HG02840 (cell line): Measurements from ENCODE around the gene FOXA2.

Experiments
- ATAC-seq: cut with Tn5 transposase; IDR thresholded peaks from one replicate; pipeline ENCODE4 v1.9.1; 2021; ENCODE audit warnings: mild to moderate bottlenecking, moderate library complexity, moderate number of reproducible peaks; ENCODE audit not compliant: unreplicated experiment, low FRiP score

Gene FOXA2

DNA sequence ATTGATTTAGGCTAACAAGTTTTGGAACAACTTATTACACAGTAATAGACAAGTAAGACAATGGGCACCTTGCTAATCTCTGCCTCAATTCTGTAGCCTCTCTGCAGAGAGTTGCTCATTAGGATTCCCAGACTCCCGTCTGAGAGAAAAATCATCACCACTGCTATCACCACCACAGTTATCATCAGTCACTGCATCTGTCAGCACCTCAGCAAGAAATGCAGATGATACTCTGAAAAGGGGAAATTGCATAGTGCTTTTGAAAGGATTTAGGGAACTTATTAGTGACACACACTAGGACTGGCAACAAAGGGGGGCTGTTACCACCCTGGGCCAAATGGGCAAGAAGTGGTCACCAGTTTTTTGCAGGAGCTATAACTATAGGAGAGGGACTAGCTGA, 39.9 kb downstream of the FOXA2 start:
- no peak for ATAC-seq

DNA sequence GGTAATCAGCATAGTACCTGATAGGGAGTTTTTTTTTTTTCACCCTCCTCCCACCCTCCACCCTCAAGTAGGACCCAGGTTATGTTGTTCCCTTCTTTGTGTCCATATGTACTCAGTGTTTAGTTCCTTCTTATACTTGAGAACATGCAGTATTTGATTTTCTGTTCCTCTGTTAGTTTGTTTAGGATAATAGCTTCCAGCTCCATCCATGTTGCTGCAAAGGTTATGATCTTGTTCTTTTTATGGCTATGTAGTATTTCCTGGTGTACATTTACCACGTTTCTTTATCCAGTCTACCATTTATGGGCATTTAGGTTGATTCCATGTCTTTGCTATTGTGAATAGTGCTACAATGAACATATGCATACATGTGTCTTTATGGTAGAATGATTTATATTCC, 41.9 kb downstream of the FOXA2 start:
- ATAC-seq: no peak

- ATAC-seq: no peak
Observed at GRCh38 chr20:22540832-22541231, 43.5 kb downstream of the FOXA2 start.

GRCh38 chr20:22536956-22537756, 47.2 kb downstream of the FOXA2 start:
- no peak for ATAC-seq

GRCh38 chr20:22536141-22536828, 48.1 kb downstream of the FOXA2 start:
- ATAC-seq: no peak

GRCh38 chr20:22535483-22535882, 48.9 kb downstream of the FOXA2 start:
- ATAC-seq: no peak

DNA sequence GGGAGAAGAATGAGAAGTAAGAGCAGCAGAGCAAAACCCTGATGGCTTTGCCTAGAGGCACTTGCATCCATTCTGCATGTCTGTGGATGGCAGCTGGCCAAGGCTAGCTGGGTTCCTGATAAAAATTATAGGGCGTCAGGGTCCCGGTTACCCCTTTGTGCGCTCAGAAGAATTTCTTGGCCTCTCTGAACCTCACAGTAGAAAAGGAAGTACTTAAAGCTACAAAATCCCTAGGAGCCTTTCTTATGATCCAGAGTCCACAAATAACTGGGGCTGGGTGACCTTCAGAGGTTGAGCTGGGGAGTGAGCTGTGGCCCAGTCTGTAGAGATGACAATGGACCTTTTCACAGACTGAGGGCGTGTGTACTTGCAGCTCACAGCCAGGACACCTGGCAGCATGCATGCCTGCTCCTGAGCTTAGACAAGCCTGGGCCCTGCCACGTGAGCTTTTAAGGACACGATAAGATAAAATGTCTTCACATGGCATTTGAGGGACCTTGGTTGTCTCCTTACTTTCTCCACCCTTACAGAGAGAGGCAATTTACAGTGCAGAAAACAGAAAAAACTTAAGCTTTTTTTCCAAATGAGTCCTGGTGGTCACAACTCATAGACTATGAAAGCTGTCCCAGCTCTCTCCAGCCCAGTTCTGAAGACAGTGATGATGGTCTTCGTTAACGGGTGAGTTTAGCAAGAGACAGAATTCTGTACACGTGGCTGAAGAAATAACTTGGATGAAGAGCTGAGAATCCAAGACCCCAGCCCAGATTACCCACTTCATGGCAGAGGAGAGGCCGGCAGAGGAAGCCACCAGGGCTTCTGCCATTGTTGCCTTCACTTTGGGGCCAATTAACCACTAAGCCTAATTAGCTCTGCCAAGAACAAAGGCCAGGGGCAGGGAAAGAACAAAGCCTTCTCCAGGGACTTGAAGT, 50.3 kb downstream of the FOXA2 start:
- ATAC-seq: no peak

DNA sequence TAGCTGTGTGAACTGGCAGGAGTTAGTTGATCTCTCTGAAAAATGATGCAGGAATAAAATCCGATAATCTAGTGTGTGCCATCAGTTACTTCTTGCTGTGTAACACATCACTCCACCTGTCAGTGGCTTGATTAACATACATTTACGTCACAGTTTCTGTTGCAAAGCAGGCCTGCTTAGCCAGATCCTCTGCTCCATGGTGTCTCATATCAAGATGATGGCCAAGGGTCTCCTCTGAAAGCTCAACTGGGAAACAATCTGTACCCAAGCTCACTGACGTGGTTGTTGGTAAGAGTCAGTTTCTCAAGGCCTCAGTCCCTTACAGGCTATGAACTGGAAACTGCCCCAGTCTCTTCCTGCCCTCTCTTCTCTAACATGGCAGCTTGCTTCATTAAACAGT, 51.8 kb downstream of the FOXA2 start:
- no peak for ATAC-seq

GRCh38 chr20:22531756-22532155, 52.6 kb downstream of the FOXA2 start:
- ATAC-seq: no peak

- ATAC-seq: no peak
Observed at GRCh38 chr20:22531056-22531615, 53.2 kb downstream of the FOXA2 start.
